WERI-Rb-1 (cell line): ENCODE data around the gene UBE2R2.
"Not testable (repeated sequence)": the region's sequence is repeated elsewhere in the genome, so short reads cannot be mapped to it uniquely, and the experiment has no call there.

Experiments used
- DNase-seq: peaks from one replicate; pipeline ENCODE4 v3.0.0-alpha.2; 2020
- H3K27ac ChIP-seq: fragments of 250-450 bp; sonication (Bioruptor Pico); 2 replicates; pipeline ENCODE4 v1.5.1; 2020; ENCODE audit warnings: mild to moderate bottlenecking, moderate library complexity
- H3K27me3 ChIP-seq: fragments of 250-450 bp; sonication (Bioruptor Pico); 2 replicates; pipeline ENCODE4 v1.5.1; 2021; ENCODE audit warnings: mild to moderate bottlenecking, low read depth, moderate library complexity; ENCODE audit not compliant: insufficient read depth, severe bottlenecking
- H3K36me3 ChIP-seq: fragments of 250-450 bp; sonication (Bioruptor Pico); 2 replicates; pipeline ENCODE4 v1.5.1; 2020; ENCODE audit warnings: mild to moderate bottlenecking, moderate library complexity
- H3K4me3 ChIP-seq: 2 replicates; pipeline ENCODE4 v1.5.1; 2011; ENCODE audit warnings: low read depth, mild to moderate bottlenecking, control low read depth, low read length
- H3K9me3 ChIP-seq: fragments of 250-450 bp; sonication (Bioruptor Pico); 2 replicates; pipeline ENCODE4 v1.5.1; 2021; ENCODE audit warnings: mild to moderate bottlenecking, moderate library complexity; ENCODE audit not compliant: severe bottlenecking
- CTCF ChIP-seq: IDR thresholded peaks from 2 replicates; pipeline ENCODE4 v1.5.1; 2011; ENCODE audit warnings: low read depth, mild to moderate bottlenecking, control low read depth, inconsistent platforms, low read length

UBE2R2 gene

DNA sequence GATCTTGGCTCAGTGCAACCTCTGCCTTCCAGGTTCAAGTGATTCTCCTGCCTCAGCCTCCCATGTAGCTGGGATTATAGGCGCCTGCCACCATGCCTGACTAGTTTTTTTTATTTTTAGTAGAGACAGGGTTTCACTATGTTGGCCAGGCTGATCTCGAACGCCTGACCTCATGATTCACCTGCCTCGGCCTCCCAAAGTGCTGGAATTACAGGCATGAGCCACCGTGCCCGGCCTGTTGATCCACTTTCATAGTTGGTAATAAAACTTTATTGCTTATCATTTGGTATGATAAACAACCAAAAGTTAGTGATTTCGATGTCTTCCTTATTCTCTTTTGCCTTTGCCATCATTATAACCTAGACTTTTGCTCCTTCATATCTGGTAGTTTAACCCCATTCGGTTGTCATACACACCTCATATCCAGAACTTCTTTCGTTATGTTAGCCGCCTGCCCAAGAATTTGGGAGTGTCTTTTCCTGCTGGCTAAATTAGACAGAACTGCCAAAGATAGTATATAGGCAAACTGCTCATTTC lies 45.0 kb downstream of the UBE2R2 start:
- no peak for TF ChIP-seq CTCF
- no peak for DNase-seq

GRCh38 chr9:33863027-33863426 lies 46.1 kb downstream of the UBE2R2 start:
- not testable (repeated sequence) for H3K27me3 ChIP-seq, H3K27ac ChIP-seq, H3K4me3 ChIP-seq, H3K9me3 ChIP-seq, DNase-seq
- peaks cover 14% of the 10 kb centered on the region for H3K36me3 ChIP-seq

More for the DNA sequence above, 45.0 kb downstream of the UBE2R2 start:
- Histone ChIP-seq H3K4me3 (no peak overlapping the region), H3K9me3 (no peaks in the 10 kb centered on the region), H3K36me3 (peaks cover 10% of the 10 kb centered on the region), H3K27ac (no peak overlapping the region), H3K27me3 (no peaks in the 10 kb centered on the region)

DNA sequence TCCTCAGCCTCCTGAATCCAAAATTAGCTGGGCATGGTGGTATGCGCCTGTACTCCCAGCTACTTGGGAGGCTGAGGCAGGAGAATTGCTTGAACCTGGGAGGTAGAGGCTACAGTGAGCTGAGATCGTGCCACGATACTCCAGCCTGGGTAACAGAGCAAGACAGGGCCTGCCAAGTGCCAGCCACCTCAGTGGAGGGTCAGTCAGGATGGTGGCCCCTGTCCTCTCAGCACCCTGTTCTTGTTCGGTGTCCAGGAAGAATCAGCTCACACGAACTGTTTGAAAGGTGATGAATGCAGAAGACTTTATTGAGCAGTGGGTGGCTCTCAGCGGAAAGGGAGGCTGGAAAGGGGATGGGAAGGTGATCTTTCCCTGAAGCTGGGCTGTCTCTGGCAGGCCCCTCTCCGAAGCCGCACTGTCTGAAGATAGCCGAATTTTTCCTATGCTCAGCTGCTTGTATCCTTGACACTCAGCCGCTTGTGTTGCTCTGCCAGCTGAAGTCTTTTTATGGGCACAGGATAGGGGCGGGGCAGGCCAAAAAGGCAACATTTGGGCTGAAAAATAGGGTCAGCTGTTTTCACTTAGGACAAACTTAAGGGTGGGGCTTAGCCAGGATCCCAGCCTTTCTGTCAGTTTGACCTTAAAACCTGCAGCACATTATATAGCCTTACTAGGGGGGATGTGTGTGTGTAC lies 50.9 kb downstream of the UBE2R2 start:
- Histone ChIP-seq H3K27me3 (no peaks in the 10 kb centered on the region), H3K9me3 (no peaks in the 10 kb centered on the region), H3K4me3 (no peak overlapping the region), H3K27ac (no peak overlapping the region), H3K36me3 (peaks cover 14% of the 10 kb centered on the region)
- no peak for DNase-seq
- no peak for TF ChIP-seq CTCF

DNA sequence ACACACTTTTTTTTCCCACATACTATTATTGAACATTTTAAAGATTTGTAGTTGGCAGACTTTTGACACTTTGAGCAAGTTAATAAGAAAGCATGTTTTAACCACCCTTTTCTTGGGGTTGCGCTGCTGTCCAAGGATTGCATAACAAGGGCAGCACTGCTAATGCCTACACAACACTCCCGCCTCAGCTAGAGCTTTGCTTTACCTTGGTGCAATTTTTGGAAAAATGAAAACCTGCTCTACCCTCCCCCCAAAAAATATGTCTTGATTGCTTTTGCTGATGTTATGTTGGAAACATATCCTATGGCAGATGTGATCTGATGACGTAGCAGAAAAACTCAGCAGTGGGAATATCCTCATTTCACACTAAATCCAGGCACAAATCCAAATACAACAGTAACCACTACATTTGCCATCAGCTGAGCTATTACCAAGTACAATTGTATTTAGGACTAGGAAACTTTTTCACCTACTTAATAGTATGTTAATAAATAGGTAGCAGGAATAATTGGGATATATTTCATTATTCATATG lies 51.5 kb downstream of the UBE2R2 start:
- Histone ChIP-seq H3K4me3 (no peak overlapping the region), H3K27ac (no peak overlapping the region), H3K27me3 (no peaks in the 10 kb centered on the region), H3K36me3 (peaks cover 12% of the 10 kb centered on the region), H3K9me3 (no peaks in the 10 kb centered on the region)
- no peak for DNase-seq
- TF ChIP-seq CTCF: no peak

- not testable (repeated sequence) for H3K27me3 ChIP-seq, H3K36me3 ChIP-seq, H3K4me3 ChIP-seq, DNase-seq, H3K9me3 ChIP-seq, H3K27ac ChIP-seq
These were observed 52.3 kb downstream of the UBE2R2 start for GRCh38 chr9:33869243-33869642.

DNA sequence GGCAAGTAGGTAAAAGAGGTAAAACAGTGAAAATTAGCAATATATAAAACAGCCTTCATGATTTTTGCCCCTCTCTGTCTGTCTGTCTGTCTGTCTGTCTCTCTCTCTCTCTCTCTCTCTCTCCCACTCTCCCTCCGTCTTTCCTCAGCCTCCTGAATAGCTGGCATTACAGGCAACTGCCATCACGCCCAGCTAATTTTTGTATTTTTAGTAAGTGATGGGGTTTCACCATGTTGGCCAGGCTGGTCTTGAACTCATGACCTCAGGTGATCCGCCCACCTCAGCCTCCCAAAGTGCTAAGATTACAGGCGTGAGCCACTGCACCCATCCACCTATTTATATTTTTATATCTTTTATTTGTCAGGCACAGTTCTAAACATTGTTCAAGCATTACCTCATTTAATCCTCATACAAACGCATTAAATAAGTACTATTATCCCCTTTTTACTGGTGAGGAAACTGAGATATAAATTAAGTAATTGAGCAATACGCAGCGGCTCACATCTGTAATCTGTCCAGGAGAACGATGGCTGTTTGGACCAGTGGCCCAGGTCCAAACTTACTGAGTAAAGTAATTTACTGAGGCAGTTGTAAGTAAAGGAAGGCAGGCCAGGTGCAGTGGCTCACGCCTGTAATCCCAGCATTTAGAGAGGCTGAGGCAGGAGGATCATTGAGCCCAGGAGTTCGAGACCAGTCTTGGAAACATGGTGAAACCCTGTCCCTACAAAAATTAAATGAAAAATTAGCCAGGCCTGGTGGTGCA lies 60.9 kb downstream of the UBE2R2 start:
- Histone ChIP-seq H3K27me3 (no peaks in the 10 kb centered on the region), H3K27ac (no peak overlapping the region), H3K36me3 (no peaks in the 10 kb centered on the region; the same call in 1 of the 2 replicates), H3K9me3 (no peaks in the 10 kb centered on the region), H3K4me3 (no peak overlapping the region)
- no peak for DNase-seq
- TF ChIP-seq CTCF: no peak
